Measurements from ENCODE around the gene POMT1. TPM values are rescaled to one million over a fixed set of nuclear protein-coding genes. Genes with fewer than 3 reads are reported as not detected.
"Not testable (repeated sequence)": the region's sequence is repeated elsewhere in the genome, so short reads cannot be mapped to it uniquely, and the experiment has no call there.

POMT1 gene
- 1 to 10 TPM in 5 of 6 donors, under 1 TPM in 1; 0.75 to 7.4 (median 3.7) TPM for polyA plus RNA-seq (ENCODE audit: low read depth in 6 of 6)

- Mint-ChIP-seq H3K27me3 (no peaks in the 10 kb centered on the region), H3K27ac (peak within 1 kb of the TSS; percentile 39 to 94 (median 84)), H3K4me3 (peak within 1 kb of the TSS; percentile 88 to 96 (median 94)), H3K9me3 (no peaks in the 10 kb centered on the region), H3K36me3 (no peaks in the 10 kb centered on the region), H3K4me1 (peaks cover 20 to 30% (median 25%) of the 10 kb centered on the region in 3 donors)
- DNase-seq (peak; percentile 89), ATAC-seq (ENCODE audit: low read depth in 2 of 2) (peak; percentile 88 to 91)
These were observed at the start of gene POMT1 for GRCh38 chr9:131502781-131503625. Gene POMT1 (plus strand): TSS chr9:131502918. CDS start chr9:131504219, 1,301 bp downstream.

- Mint-ChIP-seq H3K27ac (no peak overlapping the region), H3K27me3 (no peaks in the 10 kb centered on the region), H3K4me3 (no peak overlapping the region), H3K9me3 (no peaks in the 10 kb centered on the region), H3K36me3 (peaks cover 14 to 19% of the 10 kb centered on the region in 2 donors), H3K4me1 (peaks cover 0 to 16% (median 2%) of the 10 kb centered on the region in 3 donors)
- ATAC-seq (ENCODE audit: low read depth in 2 of 2), result no peak
- no peak for DNase-seq
These were observed 48.7 kb upstream of the POMT1 start for GRCh38 chr9:131454028-131454427.

GRCh38 chr9:131455655-131456054, 47.1 kb upstream of the POMT1 start:
- H3K27me3 Mint-ChIP-seq; H3K9me3 Mint-ChIP-seq; DNase-seq; H3K4me3 Mint-ChIP-seq; ATAC-seq (ENCODE audit: low read depth in 2 of 2): not testable (repeated sequence)
- peak overlapping the region in 1 of 6 donors; percentile 69 for H3K27ac Mint-ChIP-seq
- H3K36me3 Mint-ChIP-seq, result peaks cover 17 to 25% of the 10 kb centered on the region in 2 donors
- peaks cover 1 to 20% (median 4%) of the 10 kb centered on the region in 3 donors for H3K4me1 Mint-ChIP-seq

GRCh38 chr9:131457746-131458145, 45.0 kb upstream of the POMT1 start:
- no peak for DNase-seq
- H3K27ac Mint-ChIP-seq, result peak overlapping the region in 2 of 6 donors; percentile 72 to 90

GRCh38 chr9:131459056-131459455, 43.7 kb upstream of the POMT1 start:
- no peaks in the 10 kb centered on the region for H3K9me3 Mint-ChIP-seq
- DNase-seq, result no peak
- peaks cover 9 to 33% of the 10 kb centered on the region in 2 donors for H3K36me3 Mint-ChIP-seq
- no peak for ATAC-seq (ENCODE audit: low read depth in 2 of 2)
- no peak overlapping the region for H3K4me3 Mint-ChIP-seq
- no peaks in the 10 kb centered on the region for H3K27me3 Mint-ChIP-seq
- peaks cover 2 to 19% (median 9%) of the 10 kb centered on the region in 3 donors for H3K4me1 Mint-ChIP-seq
- H3K27ac Mint-ChIP-seq, result peak overlapping the region in 1 of 6 donors; percentile 44

More at GRCh38 chr9:131457746-131458145, 45.0 kb upstream of the POMT1 start:
- Mint-ChIP-seq H3K36me3 (peaks cover 12 to 33% of the 10 kb centered on the region in 2 donors), H3K4me3 (peak overlapping the region in 1 of 8 donors; percentile 61), H3K4me1 (peaks cover 2 to 22% (median 9%) of the 10 kb centered on the region in 3 donors), H3K27me3 (no peaks in the 10 kb centered on the region), H3K9me3 (no peaks in the 10 kb centered on the region)
- ATAC-seq (ENCODE audit: low read depth in 2 of 2), result no peak

GRCh38 chr9:131461166-131461565, 41.6 kb upstream of the POMT1 start:
- Mint-ChIP-seq H3K27me3 (no peaks in the 10 kb centered on the region), H3K9me3 (no peaks in the 10 kb centered on the region), H3K27ac (peak overlapping the region in 1 of 6 donors; percentile 55), H3K4me3 (no peak overlapping the region), H3K4me1 (peaks cover 2 to 19% (median 9%) of the 10 kb centered on the region in 3 donors), H3K36me3 (peaks cover 13 to 33% of the 10 kb centered on the region in 2 donors)
- no peak for ATAC-seq (ENCODE audit: low read depth in 2 of 2)
- no peak for DNase-seq

- H3K4me1 Mint-ChIP-seq, result peaks cover 2 to 9% (median 9%) of the 10 kb centered on the region in 3 donors
- ATAC-seq (ENCODE audit: low read depth in 2 of 2) (no peak), DNase-seq (no peak)
- no peak overlapping the region for H3K4me3 Mint-ChIP-seq
- H3K9me3 Mint-ChIP-seq, result no peaks in the 10 kb centered on the region
- peak overlapping the region in 3 of 6 donors; percentile 31 to 71 (median 49) for H3K27ac Mint-ChIP-seq
- H3K27me3 Mint-ChIP-seq, result no peaks in the 10 kb centered on the region
- H3K36me3 Mint-ChIP-seq, result peaks cover 16 to 18% of the 10 kb centered on the region in 2 donors
These were observed 38.2 kb upstream of the POMT1 start for GRCh38 chr9:131464354-131465000.

GRCh38 chr9:131465401-131465800, 37.3 kb upstream of the POMT1 start:
- DNase-seq, result no peak
- H3K27me3 Mint-ChIP-seq, result no peaks in the 10 kb centered on the region
- H3K4me1 Mint-ChIP-seq, result peaks cover 2 to 14% (median 8%) of the 10 kb centered on the region in 3 donors
- H3K4me3 Mint-ChIP-seq, result no peak overlapping the region
- ATAC-seq (ENCODE audit: low read depth in 2 of 2), result no peak
- peak overlapping the region in 1 of 6 donors; percentile 80 for H3K27ac Mint-ChIP-seq
- peaks cover 22 to 23% of the 10 kb centered on the region in 2 donors for H3K36me3 Mint-ChIP-seq
- no peaks in the 10 kb centered on the region for H3K9me3 Mint-ChIP-seq

- no peak for ATAC-seq (ENCODE audit: low read depth in 2 of 2)
- H3K9me3 Mint-ChIP-seq, result no peaks in the 10 kb centered on the region
- H3K36me3 Mint-ChIP-seq, result peaks cover 23 to 31% of the 10 kb centered on the region in 2 donors
- no peak for DNase-seq
- H3K4me1 Mint-ChIP-seq, result peaks cover 0 to 6% (median 0%) of the 10 kb centered on the region in 3 donors
- H3K27me3 Mint-ChIP-seq, result no peaks in the 10 kb centered on the region
- peak overlapping the region in 4 of 6 donors; percentile 32 to 69 (median 53) for H3K27ac Mint-ChIP-seq
- peak overlapping the region in 1 of 8 donors; percentile 33 for H3K4me3 Mint-ChIP-seq
These were observed 35.3 kb upstream of the POMT1 start for GRCh38 chr9:131467214-131467935.

GRCh38 chr9:131468031-131468430, 34.7 kb upstream of the POMT1 start:
- no peak for DNase-seq
- Mint-ChIP-seq H3K4me1 (peaks cover 0 to 11% (median 0%) of the 10 kb centered on the region in 3 donors), H3K36me3 (peaks cover 30 to 36% of the 10 kb centered on the region in 2 donors), H3K27me3 (no peaks in the 10 kb centered on the region), H3K4me3 (no peak overlapping the region), H3K9me3 (no peaks in the 10 kb centered on the region), H3K27ac (peak overlapping the region in 1 of 6 donors; percentile 32)
- no peak for ATAC-seq (ENCODE audit: low read depth in 2 of 2)

- no peak for DNase-seq
- H3K27me3 Mint-ChIP-seq, result no peaks in the 10 kb centered on the region
- ATAC-seq (ENCODE audit: low read depth in 2 of 2), result no peak
- H3K36me3 Mint-ChIP-seq, result peaks cover 38 to 39% of the 10 kb centered on the region in 2 donors
- H3K27ac Mint-ChIP-seq, result peak overlapping the region in 2 of 6 donors; percentile 37 to 49
- H3K9me3 Mint-ChIP-seq, result no peaks in the 10 kb centered on the region
- peaks cover 0 to 13% (median 0%) of the 10 kb centered on the region in 3 donors for H3K4me1 Mint-ChIP-seq
- H3K4me3 Mint-ChIP-seq, result no peak overlapping the region
These were observed 33.4 kb upstream of the POMT1 start for GRCh38 chr9:131469356-131469755.

- H3K4me3 Mint-ChIP-seq, result no peak overlapping the region
- H3K27me3 Mint-ChIP-seq, result no peaks in the 10 kb centered on the region
- peaks cover 39 to 43% of the 10 kb centered on the region in 2 donors for H3K36me3 Mint-ChIP-seq
These were observed 32.8 kb upstream of the POMT1 start for GRCh38 chr9:131469951-131470350.

GRCh38 chr9:131470581-131470991, 32.1 kb upstream of the POMT1 start:
- peaks cover 0 to 17% (median 4%) of the 10 kb centered on the region in 3 donors for H3K4me1 Mint-ChIP-seq
- peak overlapping the region in 1 of 6 donors; percentile 30 for H3K27ac Mint-ChIP-seq
- H3K27me3 Mint-ChIP-seq, result no peaks in the 10 kb centered on the region
- no peak for ATAC-seq (ENCODE audit: low read depth in 2 of 2)
- H3K9me3 Mint-ChIP-seq, result no peaks in the 10 kb centered on the region
- H3K36me3 Mint-ChIP-seq, result peaks cover 33 to 46% of the 10 kb centered on the region in 2 donors
- no peak overlapping the region for H3K4me3 Mint-ChIP-seq
- no peak for DNase-seq

More at GRCh38 chr9:131469951-131470350, 32.8 kb upstream of the POMT1 start:
- Mint-ChIP-seq H3K4me1 (peaks cover 0 to 15% (median 4%) of the 10 kb centered on the region in 3 donors), H3K27ac (peak overlapping the region in 4 of 6 donors; percentile 50 to 76 (median 60)), H3K9me3 (no peaks in the 10 kb centered on the region)
- no peak for ATAC-seq (ENCODE audit: low read depth in 2 of 2)
- no peak for DNase-seq
